ENCODE measurements around the gene CACNA1C. TPM values are rescaled to one million over a fixed set of nuclear protein-coding genes. Genes with fewer than 3 reads are reported as not detected.

Gene CACNA1C
- total RNA-seq, 2 donors from 2014 or later: 0.05 to 0.31 TPM

DNA sequence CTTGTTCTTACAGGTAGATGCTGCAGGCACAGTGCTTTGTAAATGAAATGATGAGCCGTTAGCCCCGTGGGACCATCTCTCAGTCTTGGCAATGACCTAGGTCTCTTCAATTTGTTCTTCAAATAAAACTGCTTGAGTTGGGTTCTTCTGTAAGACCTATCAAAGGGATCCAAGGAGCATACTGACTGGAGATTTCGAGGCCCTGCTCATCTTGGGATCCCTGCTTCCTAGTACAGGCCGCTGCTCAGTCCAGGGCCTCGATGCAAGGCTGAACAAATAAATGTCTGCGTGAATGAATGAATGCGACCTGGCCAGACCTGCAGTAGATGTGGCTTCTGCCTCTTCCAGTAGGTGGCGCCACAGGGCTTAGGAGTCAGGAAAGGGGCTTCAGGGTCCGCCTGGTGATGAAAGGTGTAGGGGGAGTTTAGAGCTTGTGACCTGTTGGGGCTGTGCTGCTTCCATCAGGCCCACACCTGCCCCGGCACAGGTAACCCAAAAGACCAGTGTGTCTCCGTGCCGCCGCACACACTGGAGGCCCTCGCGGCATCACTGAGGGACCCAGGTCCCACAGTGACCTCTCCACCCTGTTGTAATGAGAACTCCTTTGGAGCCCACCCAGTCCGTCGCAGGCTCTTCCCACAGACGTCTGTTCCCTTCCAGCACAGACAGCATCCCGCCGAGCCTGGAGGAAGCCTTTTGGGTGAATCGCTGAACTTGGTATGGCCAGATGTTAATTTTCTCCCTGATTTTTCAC, 4.4 kb downstream of the CACNA1C start:
- H3K9me3 Mint-ChIP-seq: no peaks in the 10 kb centered on the region
- peak in 1 of 2 donors; percentile 69 for DNase-seq (ENCODE audit: low spot score in 2 of 2)
- H3K36me3 Mint-ChIP-seq: no peaks in the 10 kb centered on the region
- no peak overlapping the region for H3K27ac Mint-ChIP-seq
- ATAC-seq: peak in 1 of 2 donors; percentile 41

GRCh38 chr12:2057795-2058408, 5.1 kb downstream of the CACNA1C start:
- ATAC-seq (no peak), DNase-seq (ENCODE audit: low spot score in 2 of 2) (no peak)
- H3K27ac Mint-ChIP-seq: no peak overlapping the region
- H3K36me3 Mint-ChIP-seq: no peaks in the 10 kb centered on the region
- H3K9me3 Mint-ChIP-seq: no peaks in the 10 kb centered on the region

- no peak for ATAC-seq
- Mint-ChIP-seq H3K27ac (no peak overlapping the region), H3K36me3 (no peaks in the 10 kb centered on the region)
Measured at GRCh38 chr12:2058837-2059236, 6.0 kb downstream of the CACNA1C start.

DNA sequence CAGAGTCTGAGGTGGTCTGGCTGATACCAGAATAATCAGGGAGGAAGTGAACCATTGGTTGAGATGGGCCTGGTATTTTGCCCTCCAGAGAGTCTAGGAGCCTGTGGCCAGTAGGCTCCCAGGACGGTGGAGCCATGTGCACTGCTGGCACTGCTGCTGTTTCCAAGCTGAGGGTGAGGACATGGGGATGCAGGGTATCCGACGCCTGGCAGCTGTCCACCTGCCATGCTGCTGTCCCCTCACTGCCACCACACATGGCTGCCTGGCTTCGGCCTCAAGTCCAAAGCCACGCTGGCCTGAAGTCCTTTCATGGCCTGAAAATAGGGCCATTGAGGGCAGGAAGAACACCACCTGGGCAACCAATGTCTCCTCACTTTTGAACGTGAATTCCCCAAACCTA, 8.6 kb downstream of the CACNA1C start:
- Mint-ChIP-seq H3K36me3 (no peaks in the 10 kb centered on the region), H3K27ac (no peak overlapping the region), H3K9me3 (no peaks in the 10 kb centered on the region)
- ATAC-seq (no peak), DNase-seq (ENCODE audit: low spot score in 2 of 2) (no peak)

More at GRCh38 chr12:2058837-2059236, 6.0 kb downstream of the CACNA1C start:
- DNase-seq (ENCODE audit: low spot score in 2 of 2): no peak
- no peaks in the 10 kb centered on the region for H3K9me3 Mint-ChIP-seq

- H3K27ac Mint-ChIP-seq: peak overlapping the region; percentile 65 to 87
- DNase-seq (ENCODE audit: low spot score in 2 of 2): peak in 1 of 2 donors; percentile 12
- H3K36me3 Mint-ChIP-seq: no peaks in the 10 kb centered on the region
- peak; percentile 82 to 83 for ATAC-seq
- peaks cover 0 to under 1% of the 10 kb centered on the region in 2 donors for H3K9me3 Mint-ChIP-seq
Measured at GRCh38 chr12:2064071-2064507, 11.3 kb downstream of the CACNA1C start.

DNA sequence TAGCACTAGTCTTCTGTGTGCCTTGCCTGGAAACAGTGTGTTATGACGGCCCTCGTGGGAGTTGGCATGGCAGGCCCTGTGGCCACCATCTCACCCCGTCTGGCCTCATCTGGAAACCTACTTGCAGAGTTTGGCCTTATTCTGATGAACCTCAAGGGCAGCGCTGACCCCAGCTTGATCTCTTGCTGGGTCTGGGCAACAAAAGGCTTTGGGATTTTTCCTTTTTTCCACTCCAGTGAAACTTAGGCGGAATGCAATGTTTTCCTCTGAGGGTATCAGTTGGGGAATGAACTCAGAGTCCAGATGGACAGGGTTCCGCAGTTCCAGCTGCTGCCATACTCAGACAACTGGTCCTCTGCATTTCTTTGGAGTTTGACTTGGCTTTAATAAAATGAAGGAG, 15.9 kb downstream of the CACNA1C start:
- H3K27ac Mint-ChIP-seq: no peak overlapping the region
- ATAC-seq (no peak), DNase-seq (ENCODE audit: low spot score in 2 of 2) (no peak)
- H3K9me3 Mint-ChIP-seq: peaks cover 9 to 13% of the 10 kb centered on the region in 2 donors
- peaks cover 8 to 9% of the 10 kb centered on the region in 2 donors for H3K36me3 Mint-ChIP-seq

DNA sequence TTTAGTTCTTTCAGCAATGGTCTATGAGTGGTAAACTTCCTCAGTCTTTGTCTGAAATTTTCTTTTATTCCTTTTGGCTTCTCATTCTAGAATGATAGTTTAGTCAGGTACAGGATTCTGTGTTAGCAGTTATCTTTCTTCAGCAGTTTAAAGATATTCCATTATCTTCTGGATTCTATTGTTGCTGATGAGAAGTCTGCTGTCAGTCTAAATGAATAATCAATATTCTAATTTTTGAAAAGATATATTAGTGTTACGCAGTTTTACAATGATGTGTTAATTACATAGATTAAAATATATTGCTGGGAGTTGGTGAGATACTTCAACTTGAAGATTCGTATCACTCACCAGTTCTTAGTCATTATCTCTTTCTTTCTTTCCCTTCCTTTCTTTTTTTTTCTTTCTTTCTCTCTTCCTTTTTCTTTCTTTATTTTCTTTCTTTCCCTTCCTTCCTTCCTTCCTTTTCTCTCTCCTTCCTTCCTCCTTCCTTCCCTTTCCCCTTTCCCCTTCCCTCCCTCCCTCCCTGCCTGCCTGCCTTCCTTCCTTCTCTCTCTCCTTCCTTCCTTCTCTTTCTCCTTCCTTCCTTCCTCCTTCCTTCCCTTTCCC, 17.8 kb downstream of the CACNA1C start:
- ATAC-seq (no peak), DNase-seq (ENCODE audit: low spot score in 2 of 2) (no peak)
- no peak overlapping the region for H3K27ac Mint-ChIP-seq
- H3K36me3 Mint-ChIP-seq: peaks cover 8 to 9% of the 10 kb centered on the region in 2 donors
- H3K9me3 Mint-ChIP-seq: peaks cover 9 to 13% of the 10 kb centered on the region in 2 donors

DNA sequence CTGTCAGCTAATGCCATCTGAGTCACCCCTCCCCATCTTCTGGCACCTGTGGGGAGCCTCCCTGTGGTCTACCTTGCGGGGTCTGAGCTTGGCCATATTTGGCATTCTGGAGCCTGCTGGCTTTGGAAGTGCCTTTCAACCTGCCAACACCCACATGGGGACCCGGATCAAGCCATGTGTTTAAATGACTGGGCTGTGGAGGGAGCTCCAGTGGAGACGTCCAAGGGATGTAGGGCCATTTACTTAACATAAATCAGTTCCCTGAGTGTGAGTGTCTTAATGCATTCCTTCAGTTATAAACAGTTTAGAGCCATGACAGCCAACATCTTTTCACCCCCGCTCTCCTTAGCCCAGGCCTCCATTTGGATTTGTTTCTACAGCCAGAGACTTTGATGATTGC, 22.0 kb downstream of the CACNA1C start:
- H3K9me3 Mint-ChIP-seq: peaks cover 9% of the 10 kb centered on the region in 2 donors
- no peak overlapping the region for H3K27ac Mint-ChIP-seq

GRCh38 chr12:2075508-2076195, 22.9 kb downstream of the CACNA1C start:
- Mint-ChIP-seq H3K27ac (no peak overlapping the region), H3K36me3 (peaks cover 8 to 9% of the 10 kb centered on the region in 2 donors), H3K9me3 (peaks cover 9 to 11% of the 10 kb centered on the region in 2 donors)
- ATAC-seq: no peak
- DNase-seq (ENCODE audit: low spot score in 2 of 2): no peak

More for the DNA sequence above, 22.0 kb downstream of the CACNA1C start:
- no peak for ATAC-seq
- no peak for DNase-seq (ENCODE audit: low spot score in 2 of 2)
- H3K36me3 Mint-ChIP-seq: peaks cover 8 to 9% of the 10 kb centered on the region in 2 donors

DNA sequence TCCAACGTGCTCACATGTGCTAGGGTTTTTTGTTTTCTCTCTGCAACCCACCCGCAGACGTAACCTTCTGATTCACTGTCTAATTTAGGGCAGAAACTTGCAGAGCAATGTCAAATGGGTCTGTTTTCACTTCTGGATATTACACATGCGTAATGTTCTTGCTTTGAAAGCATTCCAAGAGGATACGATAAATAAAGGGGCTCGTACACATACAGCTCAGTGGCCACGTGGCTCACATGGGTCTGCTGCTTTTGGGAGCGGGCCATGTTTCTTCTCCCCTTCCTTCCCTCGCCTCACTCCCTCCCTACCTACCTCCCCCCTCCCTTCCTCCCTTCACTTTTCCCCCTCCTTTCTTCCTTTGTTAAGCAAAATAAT, 23.4 kb downstream of the CACNA1C start:
- peaks cover 6% of the 10 kb centered on the region in 2 donors for H3K36me3 Mint-ChIP-seq
- H3K27ac Mint-ChIP-seq: no peak overlapping the region
- DNase-seq (ENCODE audit: low spot score in 2 of 2): no peak
- peaks cover 6 to 11% of the 10 kb centered on the region in 2 donors for H3K9me3 Mint-ChIP-seq
- no peak for ATAC-seq

GRCh38 chr12:2076728-2077127, 23.9 kb downstream of the CACNA1C start:
- ATAC-seq (no peak), DNase-seq (ENCODE audit: low spot score in 2 of 2) (no peak)
- Mint-ChIP-seq H3K27ac (no peak overlapping the region), H3K36me3 (peaks cover under 1 to 1% of the 10 kb centered on the region in 2 donors), H3K9me3 (peaks cover under 1 to 6% of the 10 kb centered on the region in 2 donors)

GRCh38 chr12:2080604-2081003, 27.8 kb downstream of the CACNA1C start:
- no peak overlapping the region for H3K27ac Mint-ChIP-seq
- no peaks in the 10 kb centered on the region for H3K36me3 Mint-ChIP-seq
- H3K9me3 Mint-ChIP-seq: peaks cover 0 to 5% of the 10 kb centered on the region in 2 donors
- no peak for ATAC-seq
- DNase-seq (ENCODE audit: low spot score in 2 of 2): no peak

GRCh38 chr12:2082321-2082720, 29.5 kb downstream of the CACNA1C start:
- Mint-ChIP-seq H3K27ac (no peak overlapping the region), H3K36me3 (no peaks in the 10 kb centered on the region), H3K9me3 (peaks cover 0 to 5% of the 10 kb centered on the region in 2 donors)
- no peak for DNase-seq (ENCODE audit: low spot score in 2 of 2)
- no peak for ATAC-seq

DNA sequence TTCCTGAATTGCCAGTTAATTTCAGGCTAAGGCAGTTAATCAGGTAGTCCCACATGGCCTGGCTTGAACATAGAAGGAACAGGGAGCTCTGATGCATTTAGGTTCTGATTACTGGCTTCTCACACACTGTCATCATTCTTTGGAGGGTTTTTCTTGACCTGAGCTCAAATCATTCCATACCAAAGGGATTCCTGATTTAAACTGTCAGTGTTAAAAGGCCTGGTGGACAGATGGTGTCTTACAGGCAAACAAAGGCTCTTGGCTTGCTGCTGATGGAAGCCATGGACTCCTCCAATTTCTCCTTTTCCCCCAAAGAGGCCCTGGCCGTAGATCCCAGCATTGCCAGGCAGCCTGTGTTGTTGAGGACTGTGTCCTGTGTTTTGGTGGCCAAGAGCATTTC, 30.2 kb downstream of the CACNA1C start:
- no peak for ATAC-seq

DNA sequence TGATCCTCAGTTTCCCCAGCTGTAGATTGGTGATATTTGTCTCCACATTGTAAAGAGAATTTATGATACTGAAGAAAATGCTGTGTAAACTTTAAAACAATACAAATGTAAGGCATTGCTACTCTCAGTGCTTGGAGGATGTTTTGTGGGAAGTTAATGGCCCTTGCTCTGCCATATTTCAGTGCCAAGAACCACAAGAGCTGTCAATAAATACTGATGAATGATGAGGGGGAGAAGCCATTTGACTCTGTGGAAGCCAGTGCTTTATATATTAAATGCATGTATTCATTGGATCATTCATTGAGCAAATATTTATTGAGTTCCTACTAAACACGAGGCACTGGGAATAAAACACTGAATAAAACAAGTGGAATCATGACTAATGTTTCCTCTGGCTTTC, 30.8 kb downstream of the CACNA1C start:
- ATAC-seq (no peak), DNase-seq (ENCODE audit: low spot score in 2 of 2) (no peak)
- H3K9me3 Mint-ChIP-seq: peaks cover 0 to 5% of the 10 kb centered on the region in 2 donors
- no peak overlapping the region for H3K27ac Mint-ChIP-seq
- no peaks in the 10 kb centered on the region for H3K36me3 Mint-ChIP-seq

More for the DNA sequence above, 30.2 kb downstream of the CACNA1C start:
- H3K27ac Mint-ChIP-seq: no peak overlapping the region
- peaks cover 0 to 5% of the 10 kb centered on the region in 2 donors for H3K9me3 Mint-ChIP-seq
- DNase-seq (ENCODE audit: low spot score in 2 of 2): no peak
- H3K36me3 Mint-ChIP-seq: no peaks in the 10 kb centered on the region

- ATAC-seq: no peak
- no peaks in the 10 kb centered on the region for H3K36me3 Mint-ChIP-seq
- H3K27ac Mint-ChIP-seq: no peak overlapping the region
Measured at GRCh38 chr12:2084553-2085296, 31.9 kb downstream of the CACNA1C start.

More at GRCh38 chr12:2084553-2085296, 31.9 kb downstream of the CACNA1C start:
- DNase-seq (ENCODE audit: low spot score in 2 of 2): no peak
- H3K9me3 Mint-ChIP-seq: peaks cover 0 to 5% of the 10 kb centered on the region in 2 donors

Data from activated naive CD4-positive, alpha-beta T cell treated with anti-CD3 and anti-CD28 coated beads, Interleukin-2, amount 50 U/mL, for 72 hours (primary cell).